ENCODE data around the gene SGSH.

Gene SGSH

GRCh38 chr17:80232438-80232837 is 12.3 kb upstream of the SGSH start:
- TF ChIP-seq ZFX (IDR thresholded peaks at IDR 0.05) (no peak), CTCF (conservative IDR thresholded peaks at IDR 0.05) (no peak)

GRCh38 chr17:80229011-80229410 is 8.9 kb upstream of the SGSH start:
- TF ChIP-seq CTCF (conservative IDR thresholded peaks at IDR 0.05) (no peak), ZFX (IDR thresholded peaks at IDR 0.05) (no peak)
- H3K27ac ChIP-seq = no peak overlapping the region

More at GRCh38 chr17:80232438-80232837, 12.3 kb upstream of the SGSH start:
- H3K27ac ChIP-seq = no peak overlapping the region

- no peak for TF ChIP-seq CTCF (conservative IDR thresholded peaks at IDR 0.05)
- TF ChIP-seq ZFX (IDR thresholded peaks at IDR 0.05) = no peak
- no peak overlapping the region for H3K27ac ChIP-seq
Measured at GRCh38 chr17:80228477-80228876, 8.3 kb upstream of the SGSH start.

GRCh38 chr17:80227666-80228065 is 7.5 kb upstream of the SGSH start:
- H3K27ac ChIP-seq = no peak overlapping the region
- TF ChIP-seq CTCF (conservative IDR thresholded peaks at IDR 0.05) (no peak), ZFX (IDR thresholded peaks at IDR 0.05) (no peak)

- no peak overlapping the region for H3K27ac ChIP-seq
- no peak for TF ChIP-seq CTCF (conservative IDR thresholded peaks at IDR 0.05)
- no peak for TF ChIP-seq ZFX (IDR thresholded peaks at IDR 0.05)
Measured at GRCh38 chr17:80227156-80227555, 7.0 kb upstream of the SGSH start.

- TF ChIP-seq CTCF (conservative IDR thresholded peaks at IDR 0.05) (no peak), ZFX (IDR thresholded peaks at IDR 0.05) (no peak)
- no peak overlapping the region for H3K27ac ChIP-seq
Measured at GRCh38 chr17:80225230-80225629, 5.1 kb upstream of the SGSH start.

- TF ChIP-seq ZFX (IDR thresholded peaks at IDR 0.05) (no peak), CTCF (conservative IDR thresholded peaks at IDR 0.05) (no peak)
Measured at GRCh38 chr17:80224683-80225082, 4.5 kb upstream of the SGSH start.

More at GRCh38 chr17:80224683-80225082, 4.5 kb upstream of the SGSH start:
- H3K27ac ChIP-seq = no peak overlapping the region
